Loucy (cell line): ENCODE measurements around the gene ACP1.

Experiments
- CTCF ChIP-seq: fragments of 200-600 bp; sonication (generic); conservative IDR thresholded peaks from 2 replicates; pipeline ENCODE4 v1.5.1; 2014; ENCODE audit warnings: mild to moderate bottlenecking, antibody characterized with exemption, low read length
- EZH2phosphoT487 ChIP-seq: fragments of 200-600 bp; IDR thresholded peaks from 2 replicates; pipeline ENCODE4 v1.6.1; 2018; ENCODE audit warnings: antibody characterized with exemption, mild to moderate bottlenecking, moderate library complexity, borderline replicate concordance

DNA sequence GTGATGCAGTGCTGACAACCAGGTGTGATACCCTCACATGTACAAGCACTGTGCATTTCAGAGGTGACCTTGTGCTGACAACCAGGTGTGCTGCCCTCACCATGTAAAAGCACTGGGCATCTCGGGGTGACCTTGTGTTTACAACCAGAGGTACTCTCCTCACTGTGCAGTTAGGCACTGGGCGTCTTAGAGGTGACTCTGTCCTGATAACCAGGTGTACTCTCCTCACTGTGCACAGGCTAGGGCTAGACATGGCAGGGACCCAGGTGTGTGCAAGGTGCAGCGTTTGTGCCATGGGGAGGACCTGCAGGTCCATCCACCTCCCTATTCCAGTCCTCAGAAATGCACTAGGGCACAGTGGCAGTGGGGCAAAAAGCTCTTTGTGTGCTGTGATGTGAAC is 31.6 kb downstream of the ACP1 start:
- TF ChIP-seq CTCF (no peak), EZH2phosphoT487 (no peak)
